ENCODE results near the gene EMC7. TPM values are rescaled to one million over a fixed set of nuclear protein-coding genes. Genes with fewer than 3 reads are reported as not detected.

The EMC7 gene
- total RNA-seq, 1 experiment from 2014 or later, result 32.1 TPM

DNA sequence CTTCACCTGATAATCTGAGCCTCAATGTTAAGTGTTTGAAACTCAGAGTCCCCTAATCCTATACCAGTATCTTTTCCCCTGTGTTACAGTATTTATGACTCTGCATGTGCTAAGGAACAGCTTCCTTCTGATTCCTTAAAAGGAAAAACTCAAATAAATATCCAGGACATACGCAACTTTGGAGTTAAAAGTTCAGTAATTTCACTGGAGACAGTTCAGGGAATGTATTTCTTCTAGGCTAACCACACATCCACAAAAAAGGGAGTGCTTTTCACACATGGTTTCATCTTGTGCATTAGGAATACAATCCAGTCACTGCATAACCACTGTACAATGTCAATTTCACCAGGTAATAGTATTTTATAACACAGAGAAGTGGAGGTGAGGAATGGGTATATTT lies 31.2 kb upstream of the EMC7 start:
- no peak overlapping the region; the same call in 1 of the 2 replicates for H3K27ac Mint-ChIP-seq
- no peak overlapping the region for H3K4me3 Mint-ChIP-seq
- CTCF ChIA-PET, result interaction anchor here (1.5 to 1.8 kb wide), 3 partner anchors 10 to 77 kb away, joined by 3 to 10 read pairs (median 5); partner anchors contain the start of gene KATNBL1
- H3K36me3 Mint-ChIP-seq, result no peaks in the 10 kb centered on the region
- TF ChIP-seq CREB1 (CRISPR knock-in tag; IDR thresholded peaks at IDR 0.05) (no peak), EMX1 (CRISPR knock-in tag; IDR thresholded peaks at IDR 0.05) (no peak), MYBL2 (CRISPR knock-in tag; IDR thresholded peaks at IDR 0.05) (no peak), ZNF671 (CRISPR knock-in tag; IDR thresholded peaks at IDR 0.05) (no peak), GTF2I (CRISPR knock-in tag; conservative IDR thresholded peaks at IDR 0.05) (no peak), SMAD3 (CRISPR knock-in tag; IDR thresholded peaks at IDR 0.05; ENCODE audit: borderline replicate concordance) (no peak), RORB (CRISPR knock-in tag; IDR thresholded peaks at IDR 0.05) (no peak), TCF7 (CRISPR knock-in tag; IDR thresholded peaks at IDR 0.05; ENCODE audit: low read depth) (no peak), ATF1 (CRISPR knock-in tag; IDR thresholded peaks at IDR 0.05) (no peak)
- TF ChIP-seq, protein P1, sequence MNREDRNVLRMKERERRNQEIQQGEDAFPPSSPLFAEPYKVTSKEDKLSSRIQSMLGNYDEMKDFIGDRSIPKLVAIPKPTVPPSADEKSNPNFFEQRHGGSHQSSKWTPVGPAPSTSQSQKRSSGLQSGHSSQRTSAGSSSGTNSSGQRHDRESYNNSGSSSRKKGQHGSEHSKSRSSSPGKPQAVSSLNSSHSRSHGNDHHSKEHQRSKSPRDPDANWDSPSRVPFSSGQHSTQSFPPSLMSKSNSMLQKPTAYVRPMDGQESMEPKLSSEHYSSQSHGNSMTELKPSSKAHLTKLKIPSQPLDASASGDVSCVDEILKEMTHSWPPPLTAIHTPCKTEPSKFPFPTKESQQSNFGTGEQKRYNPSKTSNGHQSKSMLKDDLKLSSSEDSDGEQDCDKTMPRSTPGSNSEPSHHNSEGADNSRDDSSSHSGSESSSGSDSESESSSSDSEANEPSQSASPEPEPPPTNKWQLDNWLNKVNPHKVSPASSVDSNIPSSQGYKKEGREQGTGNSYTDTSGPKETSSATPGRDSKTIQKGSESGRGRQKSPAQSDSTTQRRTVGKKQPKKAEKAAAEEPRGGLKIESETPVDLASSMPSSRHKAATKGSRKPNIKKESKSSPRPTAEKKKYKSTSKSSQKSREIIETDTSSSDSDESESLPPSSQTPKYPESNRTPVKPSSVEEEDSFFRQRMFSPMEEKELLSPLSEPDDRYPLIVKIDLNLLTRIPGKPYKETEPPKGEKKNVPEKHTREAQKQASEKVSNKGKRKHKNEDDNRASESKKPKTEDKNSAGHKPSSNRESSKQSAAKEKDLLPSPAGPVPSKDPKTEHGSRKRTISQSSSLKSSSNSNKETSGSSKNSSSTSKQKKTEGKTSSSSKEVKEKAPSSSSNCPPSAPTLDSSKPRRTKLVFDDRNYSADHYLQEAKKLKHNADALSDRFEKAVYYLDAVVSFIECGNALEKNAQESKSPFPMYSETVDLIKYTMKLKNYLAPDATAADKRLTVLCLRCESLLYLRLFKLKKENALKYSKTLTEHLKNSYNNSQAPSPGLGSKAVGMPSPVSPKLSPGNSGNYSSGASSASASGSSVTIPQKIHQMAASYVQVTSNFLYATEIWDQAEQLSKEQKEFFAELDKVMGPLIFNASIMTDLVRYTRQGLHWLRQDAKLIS (CRISPR knock-in tag; IDR thresholded peaks at IDR 0.05; ENCODE audit: borderline replicate concordance), result no peak
- TF ChIP-seq, protein P2, sequence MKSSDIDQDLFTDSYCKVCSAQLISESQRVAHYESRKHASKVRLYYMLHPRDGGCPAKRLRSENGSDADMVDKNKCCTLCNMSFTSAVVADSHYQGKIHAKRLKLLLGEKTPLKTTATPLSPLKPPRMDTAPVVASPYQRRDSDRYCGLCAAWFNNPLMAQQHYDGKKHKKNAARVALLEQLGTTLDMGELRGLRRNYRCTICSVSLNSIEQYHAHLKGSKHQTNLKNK (CRISPR knock-in tag; IDR thresholded peaks at IDR 0.05), result no peak
- TF ChIP-seq, protein P3, sequence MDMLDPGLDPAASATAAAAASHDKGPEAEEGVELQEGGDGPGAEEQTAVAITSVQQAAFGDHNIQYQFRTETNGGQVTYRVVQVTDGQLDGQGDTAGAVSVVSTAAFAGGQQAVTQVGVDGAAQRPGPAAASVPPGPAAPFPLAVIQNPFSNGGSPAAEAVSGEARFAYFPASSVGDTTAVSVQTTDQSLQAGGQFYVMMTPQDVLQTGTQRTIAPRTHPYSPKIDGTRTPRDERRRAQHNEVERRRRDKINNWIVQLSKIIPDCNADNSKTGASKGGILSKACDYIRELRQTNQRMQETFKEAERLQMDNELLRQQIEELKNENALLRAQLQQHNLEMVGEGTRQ (CRISPR knock-in tag; IDR thresholded peaks at IDR 0.05), result no peak
- DNase-seq (ENCODE audit: low spot score) (no peak), ATAC-seq (no peak)
- H3K27me3 Mint-ChIP-seq (ENCODE audit: low read depth), result no peaks in the 10 kb centered on the region
- H3K9me3 Mint-ChIP-seq, result no peaks in the 10 kb centered on the region
- H3K4me1 Mint-ChIP-seq, result no peaks in the 10 kb centered on the region
- POLR2A ChIA-PET, result no interaction called here

DNA sequence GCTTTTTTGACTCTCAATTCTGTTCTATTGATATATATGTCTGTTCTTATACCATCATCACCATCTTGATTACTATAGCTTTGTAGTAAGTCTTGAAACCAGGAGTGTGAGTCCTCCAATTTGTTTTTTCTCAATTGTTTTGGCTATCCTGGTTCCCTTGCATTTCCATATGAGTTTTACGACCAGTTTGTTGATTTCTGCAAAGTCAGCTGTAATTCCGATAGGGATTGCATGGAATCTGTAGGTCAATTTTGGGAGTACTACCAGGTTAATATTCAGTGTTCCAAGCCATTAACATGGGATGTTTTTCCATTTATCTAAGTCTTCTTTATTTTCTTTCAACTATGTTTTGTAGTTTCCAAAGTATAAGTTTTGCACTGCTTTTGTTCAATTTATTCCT lies 27.2 kb upstream of the EMC7 start:
- ATAC-seq (no peak), DNase-seq (ENCODE audit: low spot score) (no peak)
- ChIA-PET CTCF (interaction anchor here (1.0 kb wide), 2 partner anchors 19 kb away, joined by 4 read pairs; no protein-coding TSS in a partner anchor), POLR2A (no interaction called here)
- no peak overlapping the region for H3K27ac Mint-ChIP-seq
- H3K27me3 Mint-ChIP-seq (ENCODE audit: low read depth), result no peaks in the 10 kb centered on the region; the same call in 1 of the 2 replicates
- TF ChIP-seq ELF4 (CRISPR knock-in tag; IDR thresholded peaks at IDR 0.05; ENCODE audit: low read depth), result no peak
- TF ChIP-seq ATF1 (CRISPR knock-in tag; IDR thresholded peaks at IDR 0.05), result no peak
- TF ChIP-seq NR1H2 (CRISPR knock-in tag; IDR thresholded peaks at IDR 0.05), result no peak
- no peak for TF ChIP-seq CREB1 (CRISPR knock-in tag; IDR thresholded peaks at IDR 0.05)
- no peak for TF ChIP-seq GTF2I (CRISPR knock-in tag; conservative IDR thresholded peaks at IDR 0.05)
- TF ChIP-seq SMAD4 (CRISPR knock-in tag; IDR thresholded peaks at IDR 0.05), result no peak
- TF ChIP-seq RELA (CRISPR knock-in tag; IDR thresholded peaks at IDR 0.05; ENCODE audit: borderline replicate concordance), result no peak
- TF ChIP-seq, protein P4, sequence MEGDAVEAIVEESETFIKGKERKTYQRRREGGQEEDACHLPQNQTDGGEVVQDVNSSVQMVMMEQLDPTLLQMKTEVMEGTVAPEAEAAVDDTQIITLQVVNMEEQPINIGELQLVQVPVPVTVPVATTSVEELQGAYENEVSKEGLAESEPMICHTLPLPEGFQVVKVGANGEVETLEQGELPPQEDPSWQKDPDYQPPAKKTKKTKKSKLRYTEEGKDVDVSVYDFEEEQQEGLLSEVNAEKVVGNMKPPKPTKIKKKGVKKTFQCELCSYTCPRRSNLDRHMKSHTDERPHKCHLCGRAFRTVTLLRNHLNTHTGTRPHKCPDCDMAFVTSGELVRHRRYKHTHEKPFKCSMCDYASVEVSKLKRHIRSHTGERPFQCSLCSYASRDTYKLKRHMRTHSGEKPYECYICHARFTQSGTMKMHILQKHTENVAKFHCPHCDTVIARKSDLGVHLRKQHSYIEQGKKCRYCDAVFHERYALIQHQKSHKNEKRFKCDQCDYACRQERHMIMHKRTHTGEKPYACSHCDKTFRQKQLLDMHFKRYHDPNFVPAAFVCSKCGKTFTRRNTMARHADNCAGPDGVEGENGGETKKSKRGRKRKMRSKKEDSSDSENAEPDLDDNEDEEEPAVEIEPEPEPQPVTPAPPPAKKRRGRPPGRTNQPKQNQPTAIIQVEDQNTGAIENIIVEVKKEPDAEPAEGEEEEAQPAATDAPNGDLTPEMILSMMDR (IDR thresholded peaks at IDR 0.05), result no peak
- TF ChIP-seq ZNF423 (CRISPR knock-in tag; IDR thresholded peaks at IDR 0.05), result no peak
- TF ChIP-seq, protein P5, sequence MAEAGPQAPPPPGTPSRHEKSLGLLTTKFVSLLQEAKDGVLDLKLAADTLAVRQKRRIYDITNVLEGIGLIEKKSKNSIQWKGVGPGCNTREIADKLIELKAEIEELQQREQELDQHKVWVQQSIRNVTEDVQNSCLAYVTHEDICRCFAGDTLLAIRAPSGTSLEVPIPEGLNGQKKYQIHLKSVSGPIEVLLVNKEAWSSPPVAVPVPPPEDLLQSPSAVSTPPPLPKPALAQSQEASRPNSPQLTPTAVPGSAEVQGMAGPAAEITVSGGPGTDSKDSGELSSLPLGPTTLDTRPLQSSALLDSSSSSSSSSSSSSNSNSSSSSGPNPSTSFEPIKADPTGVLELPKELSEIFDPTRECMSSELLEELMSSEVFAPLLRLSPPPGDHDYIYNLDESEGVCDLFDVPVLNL (CRISPR knock-in tag; IDR thresholded peaks at IDR 0.05; ENCODE audit: borderline replicate concordance, low read depth), result no peak
- H3K4me1 Mint-ChIP-seq, result peaks cover 8% of the 10 kb centered on the region
- H3K9me3 Mint-ChIP-seq, result no peaks in the 10 kb centered on the region
- no peaks in the 10 kb centered on the region for H3K36me3 Mint-ChIP-seq
- no peak overlapping the region for H3K4me3 Mint-ChIP-seq

Measured in WTC11 (cell line).